ENCODE measurements around the gene TMEM135.
"Not testable (repeated sequence)": the region's sequence is repeated elsewhere in the genome, so short reads cannot be mapped to it uniquely, and the experiment has no call there.

Gene TMEM135

DNA sequence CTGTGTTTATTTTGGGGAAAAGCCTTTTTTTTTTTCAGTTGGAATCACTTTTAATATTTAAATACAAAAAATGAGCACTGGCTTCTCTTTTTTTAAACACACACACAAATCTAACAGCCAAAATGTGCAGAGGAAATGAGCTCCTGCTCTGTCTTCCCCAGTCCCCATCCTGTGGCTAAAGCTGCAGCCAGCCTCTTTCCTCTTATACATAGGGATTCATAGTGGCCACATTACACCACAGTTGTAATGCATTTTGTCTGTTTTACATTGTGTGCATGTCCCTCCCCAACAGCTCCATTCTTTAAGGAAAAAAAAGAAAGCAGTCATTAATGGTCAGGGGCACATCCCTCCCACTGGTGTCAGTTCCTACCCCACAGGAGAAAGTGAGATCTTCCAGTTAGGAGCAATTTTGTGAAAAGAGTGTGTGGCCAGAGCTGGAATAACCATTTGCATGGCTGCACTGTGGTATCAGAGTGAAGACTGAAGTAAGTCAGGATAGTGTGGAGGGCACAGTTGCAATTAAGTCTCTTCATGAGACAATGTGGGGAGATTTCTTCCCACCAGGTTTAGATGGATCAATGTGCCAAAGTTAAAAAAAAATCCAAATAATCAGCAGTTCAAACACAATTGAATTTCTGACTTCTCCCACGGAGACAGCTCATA is 220.6 kb downstream of the TMEM135 start:
- no peak for DNase-seq (ENCODE audit: low read depth)

DNA sequence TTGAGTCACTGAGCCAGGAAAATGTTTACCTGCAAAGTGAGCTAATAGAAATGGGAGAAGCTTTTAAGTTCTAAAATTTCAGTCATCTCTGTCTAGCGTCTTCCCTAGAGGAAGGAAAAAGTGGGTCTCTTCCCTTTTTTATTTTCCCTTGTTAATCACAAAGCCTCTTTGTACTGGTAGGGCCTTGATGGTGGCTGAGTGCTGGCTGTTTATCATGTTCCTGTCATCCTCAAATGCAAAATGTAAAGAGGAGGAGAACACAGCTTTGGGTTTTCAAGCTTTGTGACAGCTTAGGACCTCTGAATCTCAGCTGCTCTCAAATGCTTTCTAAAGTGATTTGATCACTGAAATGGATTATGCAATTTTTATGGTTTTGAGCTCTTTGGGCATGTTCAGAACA is 222.0 kb downstream of the TMEM135 start:
- no peak for DNase-seq (ENCODE audit: low read depth)

DNA sequence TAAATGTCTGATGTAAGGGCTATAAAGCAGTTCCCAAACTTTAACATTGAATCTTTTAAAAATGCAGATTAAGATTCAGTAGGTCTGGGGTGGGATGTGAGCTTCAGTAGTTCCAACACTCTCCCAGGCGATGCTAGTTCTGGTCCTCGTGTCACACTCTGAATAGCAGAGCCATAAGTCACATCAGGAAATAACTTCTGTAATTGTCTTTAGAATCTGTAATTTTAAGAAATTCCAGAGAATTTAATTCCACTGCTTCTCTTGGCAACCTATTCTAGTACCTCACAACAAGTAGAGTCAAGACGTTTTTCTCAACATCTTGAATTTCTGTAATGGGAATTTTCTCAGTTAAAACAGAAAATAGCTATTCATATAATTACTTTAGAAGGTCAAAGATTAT is 223.1 kb downstream of the TMEM135 start:
- no peak for DNase-seq (ENCODE audit: low read depth)

DNA sequence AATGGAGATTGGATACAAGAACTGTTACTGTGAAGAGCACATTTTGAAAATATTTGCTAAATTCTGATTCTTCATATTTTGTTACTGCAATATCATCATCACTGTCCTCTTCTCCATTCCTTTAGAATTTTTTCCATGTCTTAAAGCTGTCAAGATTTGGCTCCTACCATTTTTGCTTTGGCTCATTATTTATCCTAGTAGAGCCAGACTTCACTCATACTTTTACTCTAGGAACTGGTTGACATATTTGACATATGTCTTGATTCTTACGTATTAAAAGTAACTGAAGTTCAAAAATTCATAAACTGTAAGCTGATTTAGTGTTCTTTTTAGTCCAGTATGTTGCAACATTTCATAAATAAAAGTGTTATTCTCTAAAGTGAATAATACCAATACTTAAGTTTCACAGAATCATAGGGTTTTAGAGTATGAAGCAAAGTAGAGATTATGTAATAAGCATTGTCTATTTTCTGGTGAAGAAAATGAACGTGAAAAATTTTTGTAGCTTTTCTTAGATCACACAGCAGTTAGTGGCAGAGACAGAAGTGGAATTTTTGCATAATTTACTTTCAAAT is 225.6 kb downstream of the TMEM135 start:
- DNase-seq (ENCODE audit: low read depth), result no peak

DNA sequence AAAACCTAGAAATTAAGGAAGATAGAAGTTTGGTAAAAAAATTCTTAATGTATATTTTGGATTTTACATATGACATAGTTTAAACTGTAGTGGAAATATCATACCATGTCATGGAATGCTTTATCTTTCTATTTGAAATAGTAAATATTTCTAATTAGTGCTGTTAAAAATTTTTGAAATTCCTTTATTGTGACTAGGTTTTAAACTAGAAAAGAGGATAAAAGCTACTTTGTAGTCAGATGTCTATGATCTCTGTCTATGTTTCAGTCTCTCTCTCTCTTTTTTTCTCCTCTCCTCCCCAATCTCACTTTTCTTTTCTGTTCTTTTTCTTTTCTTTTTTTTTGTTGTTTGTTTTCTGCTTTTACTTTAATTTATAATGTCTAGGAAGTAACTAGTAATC is 226.2 kb downstream of the TMEM135 start:
- no peak for DNase-seq (ENCODE audit: low read depth)

DNA sequence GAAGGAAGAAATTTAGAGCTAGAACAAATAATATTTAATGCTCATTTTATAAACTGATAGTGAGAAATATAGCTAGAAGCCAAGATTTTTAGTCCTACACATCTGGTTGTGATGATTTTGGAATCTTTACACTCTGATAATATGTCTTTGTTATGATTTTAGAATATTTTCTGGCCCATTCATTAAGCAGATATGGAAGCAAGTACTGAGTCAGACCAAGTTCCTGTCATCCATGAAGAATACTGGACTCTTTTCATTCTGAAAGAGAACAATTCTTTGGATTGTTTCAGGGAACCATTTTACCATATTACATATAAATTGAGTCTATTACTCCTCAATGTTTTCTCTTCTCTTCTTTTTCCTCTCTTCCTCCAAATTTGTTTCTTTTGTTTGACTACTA is 227.4 kb downstream of the TMEM135 start:
- no peak for DNase-seq (ENCODE audit: low read depth)

DNA sequence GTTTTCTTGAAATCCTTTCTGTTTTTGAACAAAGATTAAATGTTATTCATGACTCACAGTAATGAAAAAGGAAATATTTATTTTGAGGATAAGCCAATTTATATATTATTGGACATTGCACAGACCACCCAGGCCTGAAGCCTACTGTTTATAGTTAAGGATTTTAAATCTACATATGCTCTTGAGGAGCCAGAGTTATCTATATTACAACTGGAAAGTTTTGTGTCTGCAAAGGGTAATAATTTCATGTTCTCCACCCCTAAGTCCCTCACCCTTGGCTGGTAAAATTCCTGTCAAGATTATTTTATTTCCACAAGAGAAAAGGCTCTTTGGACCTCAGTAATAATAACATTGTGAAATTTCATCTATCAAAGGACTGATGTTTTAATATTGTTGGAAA is 228.2 kb downstream of the TMEM135 start:
- DNase-seq (ENCODE audit: low read depth), result no peak

DNA sequence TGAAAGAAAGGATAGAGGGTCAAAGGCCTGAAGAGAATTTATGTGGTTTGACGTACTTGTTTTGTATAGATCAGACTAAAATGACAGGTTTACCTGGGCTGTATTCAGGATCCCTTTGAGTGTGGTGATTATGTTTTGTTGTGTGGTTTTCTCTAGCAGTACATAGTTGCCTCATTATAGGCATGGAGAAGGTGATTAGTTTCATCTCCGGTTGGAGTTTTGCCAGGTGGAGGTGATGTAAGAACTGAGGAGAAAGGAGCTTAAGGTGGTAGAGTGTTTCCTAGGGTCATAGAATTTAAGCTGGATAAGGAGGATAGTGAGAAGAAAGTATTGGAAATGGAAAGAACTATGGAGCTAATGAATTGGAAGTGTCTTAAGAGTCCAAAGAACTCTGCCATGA is 229.0 kb downstream of the TMEM135 start:
- no peak for DNase-seq (ENCODE audit: low read depth)

DNA sequence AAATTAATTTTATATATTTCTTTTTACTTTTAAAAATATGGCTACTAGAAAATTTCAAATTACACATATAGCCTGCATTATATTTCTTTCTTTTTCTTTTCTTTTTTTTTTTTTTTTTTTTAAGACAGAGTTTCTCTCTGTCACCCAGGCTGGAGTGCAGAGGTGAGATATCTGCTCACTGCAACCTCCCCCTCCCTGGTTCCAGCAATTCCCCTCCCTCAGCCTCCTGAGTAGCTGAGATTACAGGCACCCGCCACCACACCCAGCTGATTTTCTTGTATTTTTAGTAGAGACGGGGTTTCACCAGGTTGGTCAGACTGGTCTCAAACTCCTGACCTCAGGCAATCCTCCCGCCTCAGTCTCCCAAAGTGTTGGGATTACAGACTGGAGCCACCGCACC is 234.2 kb downstream of the TMEM135 start:
- not testable (repeated sequence) for DNase-seq (ENCODE audit: low read depth)

DNA sequence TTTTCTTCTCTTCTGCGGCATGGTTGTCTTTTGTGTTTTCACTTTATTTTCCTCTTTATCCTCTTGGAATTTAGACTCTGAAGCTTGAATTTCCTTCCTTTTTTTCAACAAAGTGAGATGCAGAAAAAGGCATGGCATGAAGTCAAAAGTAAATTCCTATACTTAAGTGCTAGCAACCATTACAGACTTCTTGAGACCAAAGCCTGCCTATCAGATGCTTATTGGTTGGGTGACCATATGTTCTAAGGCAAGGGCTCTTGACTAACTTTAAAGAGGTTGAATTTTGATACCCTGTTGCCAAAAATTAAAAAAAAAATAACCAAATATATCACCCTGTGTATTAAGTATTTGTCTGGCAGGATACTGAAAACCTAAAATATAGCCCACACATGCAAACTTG is 237.4 kb downstream of the TMEM135 start:
- DNase-seq (ENCODE audit: low read depth), result no peak

DNA sequence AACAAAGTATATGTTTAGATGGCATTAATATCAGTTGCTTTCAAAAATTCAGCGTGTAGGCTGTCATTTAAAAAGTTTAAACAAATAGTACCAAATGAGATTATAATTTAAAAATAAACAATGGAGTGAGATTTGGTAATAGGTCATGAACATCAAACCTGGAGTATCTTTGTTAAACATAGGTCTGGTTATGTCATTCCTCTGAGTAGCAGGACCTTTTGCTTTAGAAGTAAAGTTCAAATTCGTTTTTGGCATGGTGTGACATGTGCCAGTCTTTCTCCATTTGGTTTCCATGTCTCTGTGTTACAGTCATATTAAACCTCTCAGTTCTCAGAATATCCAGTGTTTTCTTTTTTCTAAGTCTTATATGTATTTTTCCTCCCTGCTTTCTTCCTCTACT is 242.4 kb downstream of the TMEM135 start:
- DNase-seq (ENCODE audit: low read depth), result no peak

DNA sequence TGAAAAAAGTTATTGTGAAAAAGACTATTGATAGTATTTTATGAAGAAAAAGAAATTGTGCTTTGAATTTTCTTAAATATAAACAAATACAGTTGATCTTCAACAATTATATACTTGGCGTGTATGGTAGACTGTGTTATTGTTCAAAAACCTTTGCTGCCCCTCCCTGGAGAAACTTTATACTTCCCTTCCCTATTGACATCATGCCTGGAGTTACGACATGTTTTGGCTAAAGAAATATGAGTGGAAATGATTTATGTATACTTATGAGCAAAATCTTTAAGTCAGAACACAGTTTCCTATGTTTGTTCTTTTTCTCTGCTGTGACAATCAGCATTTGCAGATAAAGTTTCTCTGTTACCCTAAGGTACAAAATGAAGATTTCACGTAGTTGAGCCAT is 243.8 kb downstream of the TMEM135 start:
- DNase-seq (ENCODE audit: low read depth), result no peak

DNA sequence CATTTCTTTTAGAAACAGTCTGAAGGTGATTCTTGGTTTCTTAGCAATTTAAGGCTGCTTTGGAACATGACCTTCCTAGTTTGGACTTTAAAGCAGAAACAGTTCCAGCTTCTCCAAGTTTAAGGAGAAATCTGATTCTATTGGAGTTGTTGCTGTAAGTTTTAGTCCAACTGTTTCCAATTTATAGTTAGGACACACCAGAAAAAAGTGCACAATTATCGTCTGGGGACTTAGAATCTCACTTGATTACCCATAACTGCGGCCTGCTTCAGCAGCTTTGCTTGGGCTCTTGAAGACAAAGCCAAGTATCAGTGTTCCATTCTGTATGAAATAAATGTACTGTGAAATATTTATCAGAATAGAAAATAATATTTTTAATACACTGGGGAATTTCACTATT is 246.6 kb downstream of the TMEM135 start:
- DNase-seq (ENCODE audit: low read depth), result no peak

DNA sequence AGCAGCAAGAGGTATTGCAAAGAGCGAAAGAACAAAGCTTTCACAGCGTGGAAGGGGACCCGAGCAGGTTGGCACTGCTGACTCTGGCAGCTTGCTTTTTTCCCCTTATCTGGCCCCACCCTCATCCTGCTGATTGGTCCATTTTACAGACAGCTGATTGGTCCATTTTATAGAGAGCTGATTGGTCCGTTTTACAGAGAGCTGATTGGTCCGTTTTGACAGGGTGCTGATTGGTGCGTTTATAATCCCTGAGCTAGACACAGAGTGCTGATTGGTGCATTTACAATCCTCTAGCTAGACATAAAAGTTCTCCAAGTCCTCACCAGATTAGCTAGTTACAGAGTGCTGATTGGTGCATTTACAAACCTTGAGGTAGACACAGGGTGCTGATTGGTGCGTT is 247.9 kb downstream of the TMEM135 start:
- not testable (repeated sequence) for DNase-seq (ENCODE audit: low read depth)

DNA sequence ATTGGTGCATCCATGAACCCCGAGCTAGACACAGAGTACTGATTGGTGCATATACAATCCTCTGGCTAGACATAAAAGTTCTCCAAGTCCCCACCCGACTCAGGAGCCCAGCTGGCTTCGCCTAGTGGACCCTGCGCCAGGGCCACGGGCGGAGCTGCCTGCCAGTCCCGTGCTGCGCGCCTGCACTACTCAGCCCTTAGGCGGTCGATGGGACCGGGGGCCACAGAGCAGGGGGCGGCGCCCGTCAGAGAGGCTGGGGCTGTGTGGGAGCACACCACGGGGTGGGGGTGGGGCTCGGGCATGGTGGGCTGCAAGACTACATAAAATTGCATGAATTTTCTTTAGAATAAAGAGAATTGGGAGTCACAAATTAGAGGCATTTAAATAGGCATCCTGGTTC is 248.6 kb downstream of the TMEM135 start:
- no peak for DNase-seq (ENCODE audit: low read depth)

DNA sequence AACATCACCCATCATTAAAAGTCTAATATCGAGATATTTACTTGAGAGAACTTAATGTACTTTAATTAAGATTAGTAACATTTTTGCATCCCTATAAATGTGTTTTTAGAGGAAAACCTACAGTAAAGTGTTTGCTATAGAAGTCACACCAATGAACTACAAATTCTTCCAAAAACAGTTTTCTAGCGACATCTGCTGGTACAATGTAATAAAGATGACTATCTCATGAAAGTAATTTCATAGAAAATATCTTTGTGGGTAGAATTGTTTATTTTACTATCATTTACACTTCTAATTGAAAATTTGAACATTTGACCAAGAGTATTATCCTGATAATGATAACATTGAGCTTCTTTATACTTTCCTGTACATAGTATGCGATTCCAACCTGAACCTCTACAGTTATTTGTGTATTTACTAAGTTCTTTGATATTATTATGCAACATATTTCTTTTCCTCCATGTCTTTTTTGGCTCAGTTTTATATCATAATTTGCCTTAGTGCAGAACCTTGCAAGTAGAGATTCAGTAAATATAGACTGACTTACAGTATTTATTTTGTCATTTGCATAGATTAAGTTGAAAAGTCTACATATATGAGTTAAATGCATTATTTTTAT is 252.7 kb downstream of the TMEM135 start:
- no peak for DNase-seq (ENCODE audit: low read depth)

DNA sequence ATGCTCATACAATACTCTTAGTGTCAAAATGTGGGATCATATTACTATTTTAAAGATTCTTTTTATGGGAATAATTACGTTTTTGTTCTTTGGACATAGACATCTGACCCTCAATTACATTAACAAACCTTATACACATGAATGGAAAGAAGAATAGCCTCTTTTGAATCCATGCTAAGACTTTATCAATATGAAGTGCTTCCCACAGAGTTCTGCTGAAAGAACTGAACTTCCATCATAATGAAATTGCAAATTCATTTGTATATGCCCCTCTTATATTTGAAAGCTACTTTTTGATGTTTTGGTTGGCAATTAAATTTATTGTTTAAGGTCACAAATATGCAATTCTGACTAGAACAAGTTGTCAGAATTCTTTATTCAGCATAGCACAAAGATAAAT is 254.9 kb downstream of the TMEM135 start:
- DNase-seq (ENCODE audit: low read depth), result no peak

DNA sequence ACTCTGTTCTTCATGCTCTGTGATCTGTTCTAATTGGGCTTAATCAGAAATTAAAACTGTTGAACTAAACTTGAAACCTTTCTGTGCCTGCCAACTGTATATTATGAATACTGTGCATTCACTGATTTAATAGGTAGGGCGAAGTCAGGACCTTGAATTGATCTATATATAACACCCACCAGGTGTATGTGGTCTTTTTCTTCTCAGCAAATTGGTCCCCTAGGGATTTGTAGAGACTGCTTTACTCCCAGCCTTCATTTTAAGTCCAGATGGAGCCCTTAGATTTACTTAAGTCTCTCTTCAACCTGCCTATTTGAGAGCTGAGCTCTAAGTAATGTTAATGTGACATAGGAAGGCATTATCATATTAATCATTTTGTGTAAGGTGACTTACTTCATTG is 257.5 kb downstream of the TMEM135 start:
- no peak for DNase-seq (ENCODE audit: low read depth)

DNA sequence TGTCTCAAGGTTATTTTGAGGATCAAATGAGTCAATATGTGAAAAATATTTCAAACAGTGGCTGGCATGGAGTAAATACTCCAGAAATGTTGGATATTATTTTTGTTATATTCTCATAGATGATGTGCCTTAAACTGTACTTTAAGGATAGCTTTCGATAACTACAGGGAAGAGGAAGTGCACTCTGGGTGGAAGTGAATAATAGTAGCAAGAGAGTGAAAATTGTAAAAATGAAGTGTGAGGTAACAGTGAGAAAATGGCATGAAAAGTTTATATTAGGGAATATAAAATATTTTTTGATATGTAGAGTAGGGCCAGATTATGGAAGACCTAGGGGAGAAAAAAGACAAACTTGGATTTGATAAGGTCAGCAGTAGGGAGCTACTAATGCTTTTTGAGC is 258.9 kb downstream of the TMEM135 start:
- no peak for DNase-seq (ENCODE audit: low read depth)

DNA sequence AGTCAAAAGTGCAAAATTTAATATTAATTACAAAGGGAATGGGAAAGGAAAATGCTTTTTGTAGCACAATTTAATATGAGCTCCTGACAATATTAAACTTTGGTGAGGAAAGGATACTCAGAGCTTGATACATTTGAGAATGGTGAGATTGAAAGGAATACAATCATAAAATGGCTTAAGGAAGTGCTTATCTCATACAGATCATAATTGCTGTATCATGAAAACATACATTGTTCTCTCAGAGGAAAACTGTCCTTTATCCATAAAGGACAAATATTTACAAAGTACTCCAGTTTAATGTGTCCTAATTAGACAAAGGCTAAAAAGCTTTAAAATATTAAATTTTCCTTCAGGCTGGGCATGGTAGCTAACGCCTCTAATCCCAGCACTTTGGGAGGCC is 260.4 kb downstream of the TMEM135 start:
- no peak for DNase-seq (ENCODE audit: low read depth)

DNA sequence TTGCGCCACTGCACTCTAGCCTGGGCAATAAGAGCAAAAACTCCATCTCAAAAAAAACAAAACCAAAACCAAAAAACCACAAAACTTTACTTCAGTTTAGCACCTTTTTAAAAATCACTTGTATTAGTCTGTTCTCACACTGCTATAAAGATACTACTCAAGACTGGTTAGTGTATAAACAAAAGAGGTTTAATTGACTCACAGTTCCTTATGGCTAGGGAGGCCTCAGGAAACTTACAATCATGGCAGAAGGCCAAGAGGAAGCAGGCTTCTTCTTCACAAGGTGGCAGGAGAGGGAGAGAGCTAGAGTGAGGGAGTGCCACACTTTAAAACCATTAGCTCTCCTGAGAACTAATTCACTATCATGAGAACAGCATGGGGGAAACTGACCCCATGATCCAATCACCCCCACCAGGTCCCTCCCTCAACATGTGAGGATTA is 261.3 kb downstream of the TMEM135 start:
- DNase-seq (ENCODE audit: low read depth), result no peak

DNA sequence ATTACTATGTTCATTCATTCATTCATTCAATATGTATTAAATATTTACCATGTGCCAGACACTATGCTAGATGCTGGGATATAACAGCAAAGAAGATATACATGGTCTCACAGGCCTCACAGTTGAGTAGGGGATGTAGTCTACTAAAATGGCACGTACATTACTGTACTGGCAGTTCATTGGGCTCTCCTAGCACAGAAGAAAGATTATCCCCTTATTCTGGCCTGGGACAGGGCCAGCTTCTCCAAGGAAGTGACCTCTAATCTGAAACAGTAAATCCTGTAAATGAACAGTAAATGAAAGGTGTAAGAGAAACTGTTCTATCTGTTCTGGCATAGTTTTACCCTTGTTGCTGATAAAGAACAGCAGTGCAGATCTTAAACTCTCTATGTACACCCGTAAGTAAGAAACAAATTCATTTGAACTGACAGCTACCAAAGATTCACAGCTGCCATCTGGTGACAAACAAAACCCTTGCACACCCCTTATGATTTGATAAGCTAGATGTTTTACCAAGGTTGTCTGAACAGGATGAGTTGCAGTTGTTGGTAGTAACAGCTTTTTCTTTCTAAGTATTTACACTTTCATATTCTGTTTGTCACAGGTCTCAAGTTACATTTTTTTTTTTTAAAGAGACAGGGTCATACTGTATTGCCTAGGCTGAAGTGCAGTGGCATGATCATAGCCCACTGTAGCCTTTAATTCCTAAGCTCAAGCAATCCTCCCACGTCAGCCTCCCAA is 263.1 kb downstream of the TMEM135 start:
- DNase-seq (ENCODE audit: low read depth), result no peak

Measured in stimulated activated CD8-positive, alpha-beta memory T cell treated with anti-CD3 and anti-CD28 coated beads, Interleukin-12 subunit alpha, Interleukin-12 subunit beta, amount 100 ng/mL, for 4 hours (primary cell).